ENCODE measurements around the gene DIO1.

Gene DIO1

DNA sequence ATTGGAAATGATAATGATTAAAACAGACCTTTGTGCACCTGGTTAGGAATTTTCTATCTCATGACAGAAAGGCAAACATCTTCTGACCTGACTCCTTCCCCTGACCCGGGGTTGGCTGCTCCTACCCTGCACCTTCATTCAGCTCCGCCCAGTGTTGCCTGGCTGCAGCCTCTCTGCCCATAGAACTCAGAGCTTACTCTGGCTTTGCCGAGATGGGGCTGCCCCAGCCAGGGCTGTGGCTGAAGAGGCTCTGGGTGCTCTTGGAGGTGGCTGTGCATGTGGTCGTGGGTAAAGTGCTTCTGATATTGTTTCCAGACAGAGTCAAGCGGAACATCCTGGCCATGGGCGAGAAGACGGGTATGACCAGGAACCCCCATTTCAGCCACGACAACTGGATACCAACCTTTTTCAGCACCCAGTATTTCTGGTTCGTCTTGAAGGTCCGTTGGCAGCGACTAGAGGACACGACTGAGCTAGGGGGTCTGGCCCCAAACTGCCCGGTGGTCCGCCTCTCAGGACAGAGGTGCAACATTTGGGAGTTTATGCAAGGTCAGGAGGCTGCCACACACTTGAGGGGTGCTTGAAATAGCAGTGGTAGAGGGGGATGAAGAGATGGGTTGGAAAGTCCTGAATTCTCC, at the start of gene DIO1:
Gene DIO1 (plus strand): TSS at position 189 of the 638 bp plus-strand sequence. CDS start 24 bp downstream, at position 213.
- peak; percentile 34 for DNase-seq (ENCODE audit: extremely low spot score)
- ChIA-PET POLR2A (no interaction called here), CTCF (interaction anchor here (1.2 to 2.5 kb wide), 3 partner anchors 10 to 17 kb away, joined by 4 to 16 read pairs (median 4); no protein-coding TSS in a partner anchor)
- TF ChIP-seq, protein P1, sequence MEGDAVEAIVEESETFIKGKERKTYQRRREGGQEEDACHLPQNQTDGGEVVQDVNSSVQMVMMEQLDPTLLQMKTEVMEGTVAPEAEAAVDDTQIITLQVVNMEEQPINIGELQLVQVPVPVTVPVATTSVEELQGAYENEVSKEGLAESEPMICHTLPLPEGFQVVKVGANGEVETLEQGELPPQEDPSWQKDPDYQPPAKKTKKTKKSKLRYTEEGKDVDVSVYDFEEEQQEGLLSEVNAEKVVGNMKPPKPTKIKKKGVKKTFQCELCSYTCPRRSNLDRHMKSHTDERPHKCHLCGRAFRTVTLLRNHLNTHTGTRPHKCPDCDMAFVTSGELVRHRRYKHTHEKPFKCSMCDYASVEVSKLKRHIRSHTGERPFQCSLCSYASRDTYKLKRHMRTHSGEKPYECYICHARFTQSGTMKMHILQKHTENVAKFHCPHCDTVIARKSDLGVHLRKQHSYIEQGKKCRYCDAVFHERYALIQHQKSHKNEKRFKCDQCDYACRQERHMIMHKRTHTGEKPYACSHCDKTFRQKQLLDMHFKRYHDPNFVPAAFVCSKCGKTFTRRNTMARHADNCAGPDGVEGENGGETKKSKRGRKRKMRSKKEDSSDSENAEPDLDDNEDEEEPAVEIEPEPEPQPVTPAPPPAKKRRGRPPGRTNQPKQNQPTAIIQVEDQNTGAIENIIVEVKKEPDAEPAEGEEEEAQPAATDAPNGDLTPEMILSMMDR (IDR thresholded peaks at IDR 0.05; ENCODE audit: control extremely low read depth, extremely low read depth, low read depth, missing control alignments), result no peak

DNA sequence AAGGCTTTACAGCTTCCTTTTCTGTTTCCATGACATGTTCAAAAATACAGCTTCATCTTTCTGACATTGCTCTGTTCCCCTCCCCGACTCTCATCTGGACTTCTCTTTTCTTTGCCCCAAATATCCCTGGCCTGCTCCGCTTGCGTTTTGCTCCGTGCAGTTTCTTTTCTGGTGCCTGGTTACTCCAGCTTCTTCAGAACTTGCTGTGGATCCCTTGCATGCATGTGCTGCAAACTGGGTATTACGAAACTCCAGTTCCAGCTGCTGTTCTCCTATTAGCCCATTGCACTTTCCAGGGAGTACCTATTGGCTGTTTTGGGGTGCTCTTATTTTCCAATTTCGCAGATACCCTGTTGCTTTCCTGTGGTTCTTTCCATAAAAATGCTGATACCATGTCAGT, 46.0 kb upstream of the DIO1 start:
- POLR2A ChIA-PET, result no interaction called here
- CTCF ChIA-PET, result interaction anchor here (0.7 to 5.8 kb wide), 3 partner anchors 12 to 111 kb away, joined by 3 to 86 read pairs (median 3); no protein-coding TSS in a partner anchor

DNA sequence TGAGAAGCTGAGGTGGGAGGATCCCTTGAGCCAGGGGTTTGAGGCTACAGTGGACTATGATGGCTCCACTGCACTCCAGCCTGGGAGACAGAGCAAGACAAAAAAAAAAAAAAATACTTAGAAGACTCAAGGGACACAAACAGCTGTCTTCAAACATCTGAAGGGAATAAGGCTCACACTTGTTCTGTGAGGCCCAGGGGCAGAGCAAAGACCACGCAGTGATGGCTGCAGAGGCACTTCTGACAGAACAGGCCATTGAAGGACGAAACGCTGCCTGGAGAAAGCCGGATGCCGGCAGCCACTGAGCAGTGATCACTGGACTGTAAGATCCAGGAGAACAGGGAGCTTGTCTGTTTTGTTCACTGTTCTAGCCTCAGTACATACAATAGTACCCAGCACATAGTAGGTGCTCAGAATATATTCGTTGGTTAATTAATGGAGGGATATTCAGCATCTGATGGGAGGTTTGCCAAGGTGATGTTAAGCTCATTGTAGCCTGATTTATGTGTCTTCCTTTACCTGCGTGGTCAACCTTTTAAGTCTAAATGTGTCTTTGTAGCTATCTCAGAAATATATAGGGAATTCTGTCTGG, 43.8 kb upstream of the DIO1 start:
- no peak for DNase-seq (ENCODE audit: extremely low spot score)
- POLR2A ChIA-PET, result no interaction called here
- TF ChIP-seq, protein P1 (IDR thresholded peaks at IDR 0.05; ENCODE audit: control extremely low read depth, extremely low read depth, low read depth, missing control alignments), result no peak
- CTCF ChIA-PET, result interaction anchor here (1.2 to 5.8 kb wide), 5 partner anchors 9 to 110 kb away, joined by 3 to 86 read pairs (median 8); partner anchors contain the start of gene NDC1

More for the DNA sequence above, 46.0 kb upstream of the DIO1 start:
- no peak for DNase-seq (ENCODE audit: extremely low spot score)
- TF ChIP-seq, protein P1 (IDR thresholded peaks at IDR 0.05; ENCODE audit: control extremely low read depth, extremely low read depth, low read depth, missing control alignments), result no peak

DNA sequence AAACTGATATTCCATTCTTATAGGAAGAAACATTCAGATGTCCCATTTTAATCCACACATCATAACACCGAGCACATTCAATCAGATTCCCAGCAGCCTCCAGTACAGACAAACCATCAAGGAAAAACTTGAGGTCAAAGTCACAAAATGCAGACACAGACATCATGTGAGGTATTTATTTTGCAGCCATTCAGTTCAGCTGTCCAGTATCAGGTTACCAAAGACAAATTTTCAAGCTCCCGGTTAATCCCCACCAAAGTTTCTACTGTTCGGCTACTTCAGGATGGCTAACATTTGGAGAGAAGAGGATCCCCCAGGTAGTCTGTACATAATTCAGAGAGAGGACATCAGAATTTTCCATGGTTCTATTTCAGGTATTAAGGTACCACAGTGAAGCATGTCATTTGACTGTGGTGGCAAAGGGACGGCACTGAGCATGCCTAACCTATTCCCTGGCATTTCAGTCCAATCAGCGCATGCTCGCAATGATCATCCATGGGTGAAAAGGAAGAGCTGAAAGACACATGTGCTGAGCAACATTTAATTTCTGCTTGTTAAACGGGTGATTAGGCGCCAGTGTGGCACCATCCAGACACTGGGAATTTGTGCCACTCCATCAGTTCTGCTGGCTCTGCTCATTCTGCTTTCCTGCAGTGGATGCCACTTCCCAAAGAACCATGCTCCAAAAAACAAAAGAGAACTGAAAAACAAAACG, 42.3 kb upstream of the DIO1 start:
- no peak for DNase-seq (ENCODE audit: extremely low spot score)
- POLR2A ChIA-PET, result interaction anchor here (0.6 kb wide), 1 partner anchor 25 kb away, joined by 6 read pairs; no protein-coding TSS in a partner anchor
- TF ChIP-seq, protein P1 (IDR thresholded peaks at IDR 0.05; ENCODE audit: control extremely low read depth, extremely low read depth, low read depth, missing control alignments), result no peak
- CTCF ChIA-PET, result interaction anchor here (1.0 to 5.8 kb wide), 4 partner anchors 8 to 27 kb away, joined by 3 to 86 read pairs (median 6); no protein-coding TSS in a partner anchor

DNA sequence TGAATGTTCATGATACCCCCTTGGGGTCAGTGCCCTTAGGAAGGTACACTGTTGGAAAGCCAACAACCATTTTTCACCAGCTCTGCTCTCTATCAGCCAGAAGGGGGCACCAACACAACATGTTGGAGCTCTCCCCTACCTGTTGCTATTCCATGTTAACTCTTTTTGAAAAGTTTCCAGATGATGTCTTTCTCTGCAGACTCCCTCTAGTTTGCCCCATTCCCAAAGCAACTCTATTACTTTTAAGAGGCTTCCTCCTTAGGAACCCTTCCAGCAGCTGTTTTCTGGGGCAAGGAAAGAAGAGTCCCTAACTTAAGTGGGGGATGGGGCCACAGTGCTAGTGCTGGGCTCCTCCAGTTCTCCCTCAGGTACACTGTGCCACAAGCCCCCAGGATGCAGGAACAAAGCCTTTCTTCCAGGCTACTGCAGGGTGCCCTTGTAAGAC, 33.0 kb upstream of the DIO1 start:
- TF ChIP-seq, protein P1 (IDR thresholded peaks at IDR 0.05; ENCODE audit: control extremely low read depth, extremely low read depth, low read depth, missing control alignments), result peak; percentile 83
- POLR2A ChIA-PET, result interaction anchor here (0.5 kb wide), 1 partner anchor 1145 kb away, joined by 3 read pairs; no protein-coding TSS in a partner anchor
- CTCF ChIA-PET, result interaction anchor here (0.9 to 10.2 kb wide), 49 partner anchors 11 to 949 kb away, joined by 3 to 135 read pairs (median 5); partner anchors contain the start of genes IFT25, LRRC42, NDC1 and YIPF1
- peak; percentile 58 for DNase-seq (ENCODE audit: extremely low spot score)

DNA sequence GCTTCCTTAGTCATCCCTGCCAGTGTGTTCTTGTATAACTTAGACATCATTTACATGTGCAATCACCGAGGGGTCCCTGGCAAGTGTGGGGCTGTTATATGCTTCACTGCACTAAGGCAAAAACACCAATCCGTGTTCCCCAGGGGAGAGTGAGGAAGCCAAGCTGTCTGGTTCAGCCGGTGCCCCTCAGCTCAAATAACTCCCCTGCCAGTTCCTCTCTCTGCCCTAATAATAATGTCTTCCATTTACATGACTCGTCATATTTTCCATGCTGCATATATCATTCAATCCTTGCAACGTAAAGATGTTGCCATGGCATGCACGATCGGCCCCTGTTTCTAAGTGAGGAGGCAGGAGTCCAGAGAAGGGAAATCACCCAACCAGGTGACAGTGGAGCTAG, 31.5 kb upstream of the DIO1 start:
- TF ChIP-seq, protein P1 (IDR thresholded peaks at IDR 0.05; ENCODE audit: control extremely low read depth, extremely low read depth, low read depth, missing control alignments), result no peak
- CTCF ChIA-PET, result interaction anchor here (0.9 to 10.2 kb wide), 12 partner anchors 10 to 219 kb away, joined by 3 to 135 read pairs (median 21); partner anchors contain the start of genes IFT25 and LRRC42
- POLR2A ChIA-PET, result no interaction called here
- peak; percentile 20 for DNase-seq (ENCODE audit: extremely low spot score)
